ENCODE data around the gene ENTHD1. TPM values are rescaled to one million over a fixed set of nuclear protein-coding genes. Genes with fewer than 3 reads are reported as not detected.

ENTHD1 gene
- total and polyA plus RNA-seq, 2 of the 4 experiments (the other 2 are of a cell fraction), result not detected

- POLR2A ChIA-PET (ENCODE audit: unreplicated experiment), result no interaction called here
- in situ Hi-C loops (cut with MboI; ENCODE audit: low sequenced_read_pairs) (no loop called here), dilution Hi-C loops (cut with HindIII; ENCODE audit: low sequenced_read_pairs, unreplicated experiment) (no loop called here)
Observed at GRCh38 chr22:39732625-39733024, 160.9 kb downstream of the ENTHD1 start.

More at GRCh38 chr22:39732625-39733024, 160.9 kb downstream of the ENTHD1 start:
- no peak overlapping the region for H3K9ac ChIP-seq (ENCODE audit: low read depth, low read length)
- H3K14ac ChIP-seq (replicated peaks; ENCODE audit: low read depth, low read length), result no peak overlapping the region
- no peak overlapping the region for H2AK5ac ChIP-seq (ENCODE audit: low read depth, low read length)
- no peak overlapping the region for H3K4me2 ChIP-seq (ENCODE audit: low read depth, low read length)
- intact Hi-C loops (cut with micrococcal nuclease), result no loop called here
- no peak overlapping the region for H3K27ac ChIP-seq (ENCODE audit: insufficient read depth, low read length)
- H3K36me3 ChIP-seq (ENCODE audit: control insufficient read depth, insufficient read depth, low read length), result no peaks in the 10 kb centered on the region
- H3K27me3 ChIP-seq (ENCODE audit: control insufficient read depth, insufficient read depth, low read length), result peaks cover 37% of the 10 kb centered on the region
- BruUV-seq (replicated peaks), result no TSS peak
- CTCF ChIA-PET, result no interaction called here
- no peak overlapping the region for H2BK120ac ChIP-seq (ENCODE audit: low read depth, low read length)
- ATAC-seq (ENCODE audit: low read depth), result no peak
- H3K4me1 ChIP-seq (ENCODE audit: control insufficient read depth, insufficient read depth, low read length), result no peaks in the 10 kb centered on the region
- no peak overlapping the region for H2BK20ac ChIP-seq (ENCODE audit: low read depth, low read length)
- TF ChIP-seq POLR2A (IDR thresholded peaks at IDR 0.05; ENCODE audit: low read depth, low read length) (no peak), CEBPB (IDR thresholded peaks at IDR 0.05; ENCODE audit: low read depth, low read length) (no peak), NFE2L2 (IDR thresholded peaks at IDR 0.05; ENCODE audit: low read depth, low read length) (no peak), ELK1 (IDR thresholded peaks at IDR 0.05; ENCODE audit: borderline replicate concordance, low read depth, low read length) (no peak)
- H3K79me1 ChIP-seq (ENCODE audit: low read depth in 1 of 2, low read length in 2 of 2), result no peaks in the 10 kb centered on the region
- H3K9me3 ChIP-seq (ENCODE audit: control insufficient read depth, insufficient read depth, low read length), result no peaks in the 10 kb centered on the region
- no peak overlapping the region for H4K5ac ChIP-seq (ENCODE audit: low read depth, low read length)
- no peak overlapping the region for H3K23ac ChIP-seq (ENCODE audit: low read depth, low read length)
- no peak overlapping the region for H3K4ac ChIP-seq (ENCODE audit: low read depth, low read length)
- H3K18ac ChIP-seq (ENCODE audit: low read depth, low read length), result no peak overlapping the region
- H3K56ac ChIP-seq (ENCODE audit: extremely low read depth, insufficient read depth, low read length), result no peak overlapping the region
- H3K9me1 ChIP-seq (ENCODE audit: insufficient read depth, low read length), result no peaks in the 10 kb centered on the region
- no peak overlapping the region for H2BK5ac ChIP-seq (ENCODE audit: low read depth, low read length, poor library complexity, severe bottlenecking)
- H4K8ac ChIP-seq (ENCODE audit: low read depth in 2 of 2, low read length in 2 of 2), result no peak overlapping the region
- no peak overlapping the region for H2BK15ac ChIP-seq (ENCODE audit: low read depth, low read length)
- DNase-seq, result no peak
- no peak overlapping the region for H2AFZ ChIP-seq (replicated peaks; ENCODE audit: low read length, poor library complexity)
- no peak overlapping the region for H3K4me3 ChIP-seq (ENCODE audit: insufficient read depth, low read depth, low read length)
- H4K91ac ChIP-seq (ENCODE audit: insufficient read depth, low read depth, low read length), result no peak overlapping the region
- no CpG with 5 or more reads among the region's 8 CpGs for WGBS, 2 experiments (ENCODE audit: extremely low coverage in 2 of 2, insufficient read length in 1 of 2)
- H4K20me1 ChIP-seq (ENCODE audit: insufficient read depth, low read length), result no peaks in the 10 kb centered on the region
- H2AK9ac ChIP-seq (replicated peaks; ENCODE audit: low read depth, low read length, poor library complexity), result no peak overlapping the region
